NCI-H2227 (cell line): ENCODE results near the gene CPA1.

Experiments used
- DNase-seq: peaks from one replicate; lab custom pipeline; 2025; ENCODE audit not compliant: unreplicated experiment; lab: John Stamatoyannopoulos, UW

Gene CPA1

GRCh38 chr7:130353196-130353595, 27.1 kb upstream of the CPA1 start:
- DNase-seq, result peak; percentile 27

DNA sequence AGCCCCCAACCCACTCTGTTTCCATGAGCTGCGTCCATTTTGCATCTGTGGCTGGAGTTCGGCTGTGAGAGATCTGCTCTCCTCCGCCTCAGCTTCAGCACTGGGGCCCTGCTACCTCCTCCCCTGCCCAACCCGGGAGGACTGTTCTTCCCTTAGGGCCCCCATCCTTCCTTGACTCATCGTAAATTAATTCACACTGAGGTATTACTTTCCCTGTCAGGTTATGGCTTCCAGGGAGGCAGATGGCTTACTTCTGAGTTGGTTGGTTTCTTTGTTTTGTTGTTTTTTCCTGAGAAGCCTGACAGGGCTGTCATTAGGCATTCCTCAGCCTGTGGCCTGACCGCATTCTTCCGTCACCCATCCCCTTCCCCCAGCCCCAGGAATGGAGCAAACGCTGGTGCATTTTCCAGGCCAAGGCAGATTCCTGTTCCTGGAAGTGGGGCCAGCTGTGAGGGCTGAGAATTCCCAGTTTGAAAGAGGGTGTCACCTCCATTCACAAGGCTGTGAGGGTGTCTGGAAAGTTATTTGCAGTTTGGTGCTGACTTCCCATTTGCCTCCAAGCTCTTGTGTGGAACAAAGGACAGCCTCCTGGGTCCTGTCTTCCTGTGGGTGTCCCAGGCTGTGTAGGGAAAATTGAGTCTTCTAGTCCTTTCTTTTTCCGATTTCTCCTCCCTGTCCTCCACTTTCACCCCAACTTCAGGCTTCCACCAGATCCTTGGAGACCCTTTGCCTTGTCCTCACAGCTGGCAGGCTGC, 24.0 kb upstream of the CPA1 start:
- peak; percentile 58 for DNase-seq

DNA sequence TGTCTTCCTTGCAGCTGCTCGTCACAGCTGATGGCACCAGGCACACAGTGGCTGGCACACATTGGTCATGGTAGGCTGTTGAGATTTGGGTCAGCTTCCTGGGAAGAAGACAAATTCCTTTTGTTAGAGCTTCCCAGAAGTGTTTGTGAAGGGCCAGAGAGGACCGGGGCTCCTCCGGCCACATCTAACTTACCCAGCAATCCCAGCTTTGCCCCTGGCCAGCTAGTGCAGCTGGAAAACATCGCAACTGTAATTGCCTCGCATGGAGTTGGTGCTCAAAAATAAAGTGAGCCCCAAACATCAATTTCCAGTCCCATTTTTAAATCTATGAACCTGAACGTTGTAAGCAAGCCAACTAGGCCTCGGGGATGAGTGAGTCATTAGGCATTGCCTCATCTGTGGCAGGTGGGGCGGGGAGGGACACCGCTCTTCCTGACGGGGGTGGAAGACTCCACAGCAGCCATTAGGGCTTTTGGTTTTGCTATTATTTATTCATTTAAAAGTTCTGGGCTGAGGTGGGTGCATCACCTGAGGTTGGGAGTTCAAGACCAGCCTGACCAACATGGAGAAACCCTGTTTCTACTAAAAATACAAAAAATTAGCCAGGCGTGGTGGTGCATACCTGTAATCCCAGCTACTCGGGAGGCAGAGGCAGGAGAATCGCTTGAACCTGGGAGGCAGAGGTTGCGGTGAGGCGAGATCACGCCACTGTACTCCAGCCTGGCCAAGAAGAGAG, 23.2 kb upstream of the CPA1 start:
- DNase-seq, result no peak

DNA sequence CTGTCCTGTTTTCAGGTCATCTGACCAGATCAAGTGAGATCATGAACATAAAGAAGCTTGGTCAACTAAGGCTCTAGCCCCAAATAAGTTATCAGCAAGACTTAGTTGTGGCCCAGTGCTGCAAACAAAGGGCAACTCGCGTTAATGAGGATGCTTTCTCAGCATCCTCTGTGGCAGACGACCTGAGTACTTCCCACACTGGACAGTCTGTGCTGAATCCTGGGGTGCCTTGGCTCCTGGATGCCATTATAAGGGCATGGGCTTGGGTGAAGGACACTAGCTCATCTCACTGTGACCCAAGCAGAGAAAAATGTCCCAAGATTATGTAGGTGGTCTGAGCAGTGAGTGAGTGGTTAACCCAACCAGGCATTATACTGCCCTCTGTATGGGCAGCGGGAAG, 21.8 kb upstream of the CPA1 start:
- DNase-seq, result no peak

DNA sequence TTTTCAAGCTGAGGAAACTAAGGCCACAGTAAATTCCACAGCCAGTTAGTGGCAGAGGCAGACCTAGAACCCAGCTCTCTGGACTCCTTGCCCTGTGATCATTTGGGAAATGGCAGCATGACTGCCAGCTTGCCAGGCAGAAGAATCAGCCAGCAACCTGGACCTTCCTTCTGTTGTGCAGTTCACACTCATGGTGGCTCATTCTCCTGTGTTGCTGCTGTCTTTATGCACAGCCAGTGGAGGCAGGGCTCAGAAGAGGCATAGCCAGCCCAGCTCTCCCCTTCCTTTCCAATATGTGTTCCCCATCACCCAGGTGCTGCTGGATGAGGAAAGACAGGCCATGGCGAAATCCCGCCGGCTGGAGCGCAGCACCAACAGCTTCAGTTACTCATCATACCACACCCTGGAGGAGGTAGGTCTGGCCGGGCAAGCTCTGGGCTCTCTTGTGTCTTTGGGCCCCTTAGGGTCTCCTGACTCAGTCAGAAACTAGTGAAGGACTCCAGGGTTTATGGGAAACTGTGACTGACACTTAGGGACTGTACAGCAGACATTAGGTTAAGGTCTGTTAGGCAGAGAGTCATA, 20.9 kb upstream of the CPA1 start:
- no peak for DNase-seq

DNA sequence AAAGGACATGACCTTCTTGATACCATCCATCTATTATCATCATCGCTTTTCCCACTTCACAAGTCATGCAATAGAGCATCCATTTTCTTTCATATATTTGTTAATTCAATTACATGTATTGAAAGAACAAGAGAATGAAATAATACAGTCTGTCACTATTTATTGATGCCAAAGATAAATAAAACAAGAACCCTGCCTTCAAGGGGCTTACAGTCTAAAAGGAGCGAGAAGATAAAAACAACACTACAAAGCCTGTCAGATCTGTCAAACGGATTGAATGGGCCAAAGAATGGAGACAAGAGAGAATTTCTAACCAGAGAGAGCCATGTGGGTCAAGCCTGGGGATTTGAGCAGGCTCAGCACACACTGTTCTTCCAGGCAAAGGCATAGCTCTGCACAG, 19.8 kb upstream of the CPA1 start:
- no peak for DNase-seq

- DNase-seq, result no peak
Observed at GRCh38 chr7:130361681-130362080, 18.6 kb upstream of the CPA1 start.

DNA sequence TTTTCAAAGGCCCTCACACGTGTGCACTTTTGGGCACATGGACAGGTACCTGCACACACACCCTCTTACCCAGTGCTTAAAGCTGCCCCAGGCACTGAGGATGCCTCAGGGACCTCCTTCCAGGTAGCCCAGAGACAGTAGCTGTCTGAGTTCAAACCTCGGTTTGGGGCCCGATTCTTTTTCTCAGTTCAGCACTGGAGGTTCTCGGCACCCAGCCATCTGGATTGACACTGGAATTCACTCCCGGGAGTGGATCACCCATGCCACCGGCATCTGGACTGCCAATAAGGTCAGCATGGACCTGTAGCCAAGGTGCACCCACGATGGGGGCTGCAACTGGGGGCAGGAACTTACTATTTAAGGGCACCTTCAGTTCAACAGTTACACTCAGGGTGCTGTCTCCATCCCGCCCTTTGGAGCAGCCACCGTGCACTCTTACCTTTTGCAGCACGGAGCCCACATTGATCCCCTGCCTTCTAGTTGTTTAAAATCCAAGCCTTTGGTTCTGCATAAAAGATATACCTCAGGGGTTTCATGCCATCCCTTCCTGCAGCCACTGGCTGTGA, 18.0 kb upstream of the CPA1 start:
- DNase-seq, result no peak

- DNase-seq, result no peak
Observed at GRCh38 chr7:130363026-130363847, 17.1 kb upstream of the CPA1 start.

DNA sequence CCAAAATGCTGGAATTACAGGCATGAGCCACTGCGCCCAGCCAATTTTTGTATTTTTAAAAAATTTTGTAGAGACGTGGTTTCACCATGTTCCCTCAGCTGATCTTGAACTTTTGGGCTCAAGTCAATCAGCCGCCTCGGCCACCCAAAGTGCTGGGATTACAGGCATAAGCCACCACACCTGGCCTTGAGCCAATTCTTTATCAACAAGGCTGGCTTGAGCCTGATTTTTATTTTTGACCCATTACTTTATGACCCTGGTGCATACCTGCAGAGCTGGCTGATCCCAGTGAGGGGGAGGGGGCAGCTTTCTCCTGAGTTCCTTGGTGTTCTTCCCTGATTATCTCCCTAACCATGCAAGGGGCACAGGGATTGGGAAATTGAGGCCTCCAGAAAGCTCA, 15.8 kb upstream of the CPA1 start:
- DNase-seq, result no peak

GRCh38 chr7:130365088-130365487, 15.2 kb upstream of the CPA1 start:
- DNase-seq, result peak; percentile 51

GRCh38 chr7:130365511-130366441, 14.5 kb upstream of the CPA1 start:
- DNase-seq, result peak; percentile 95

- no peak for DNase-seq
Observed at GRCh38 chr7:130366564-130366963, 13.7 kb upstream of the CPA1 start.

GRCh38 chr7:130367088-130367755, 13.1 kb upstream of the CPA1 start:
- no peak for DNase-seq

GRCh38 chr7:130367836-130368746, 12.2 kb upstream of the CPA1 start:
- DNase-seq, result no peak

- DNase-seq, result no peak
Observed at GRCh38 chr7:130369110-130369711, 11.1 kb upstream of the CPA1 start.

GRCh38 chr7:130369831-130370550, 10.3 kb upstream of the CPA1 start:
- no peak for DNase-seq
